A549 (cell line): ENCODE data around the gene SUFU.

ENCODE experiments used
- CHD2 ChIP-seq: fragments of 150-350 bp; IDR thresholded peaks from 2 replicates; pipeline ENCODE4 v1.6.1; 2014; ENCODE audit warnings: low read length; ENCODE audit not compliant: partially characterized antibody
- EP300 ChIP-seq, 2 experiments: fragments of >200 bp; sonication (Bioruptor Twin); formaldehyde crosslinking; IDR thresholded peaks; 2 replicates in 1 of 2; 3 replicates in 1 of 2; pipeline ENCODE4 v1.6.1; 2016 to 2017
- HOXA7 ChIP-seq: fragments of 250-450 bp; sonication (Bioruptor Pico); IDR thresholded peaks from 2 replicates; pipeline ENCODE4 v1.5.0; 2020; ENCODE audit warnings: mild to moderate bottlenecking, moderate library complexity
- JUN ChIP-seq, 2 experiments: fragments of >200 bp; sonication (Bioruptor Twin); formaldehyde crosslinking; IDR thresholded peaks; 2 replicates in 1 of 2; 3 replicates in 1 of 2; pipeline ENCODE4 v1.6.1; 2016 to 2017
- KDM1A ChIP-seq: fragments of 200-600 bp; sonication (generic); IDR thresholded peaks from 2 replicates; pipeline ENCODE4 v1.6.1; 2016; ENCODE audit warnings: low read depth, mild to moderate bottlenecking
- MAZ ChIP-seq: fragments of 150-350 bp; IDR thresholded peaks from 2 replicates; pipeline ENCODE4 v1.6.1; 2014; ENCODE audit warnings: antibody characterized with exemption, low read depth, low read length, borderline replicate concordance
- NFE2L2 ChIP-seq: fragments of 150-350 bp; conservative IDR thresholded peaks from 2 replicates; pipeline ENCODE4 v1.6.1; 2014; ENCODE audit warnings: low read length
- POLR2A ChIP-seq: IDR thresholded peaks from 2 replicates; pipeline ENCODE4 v1.6.1; 2012; ENCODE audit warnings: mild to moderate bottlenecking, low read length
- RAD21 ChIP-seq, 2 experiments: fragments of >200 bp in 1 of 2; sonication (Bioruptor Twin) in 1 of 2; formaldehyde crosslinking in 1 of 2; IDR thresholded peaks in 1 of 2; conservative IDR thresholded peaks in 1 of 2; 2 replicates in 1 of 2; 3 replicates in 1 of 2; pipeline ENCODE4 v1.6.1; 2012 to 2018; ENCODE audit warnings: inconsistent platforms in 1 of 2
- USF2 ChIP-seq: fragments of 450-650 bp; IDR thresholded peaks from 2 replicates; pipeline ENCODE4 v1.6.1; 2014; ENCODE audit warnings: antibody characterized with exemption
- TF ChIP-seq, protein P1 (sequence below): fragments of >200 bp; sonication (Bioruptor Twin); formaldehyde crosslinking; IDR thresholded peaks from 3 replicates; pipeline ENCODE4 v1.5.1; 2016

DNA sequence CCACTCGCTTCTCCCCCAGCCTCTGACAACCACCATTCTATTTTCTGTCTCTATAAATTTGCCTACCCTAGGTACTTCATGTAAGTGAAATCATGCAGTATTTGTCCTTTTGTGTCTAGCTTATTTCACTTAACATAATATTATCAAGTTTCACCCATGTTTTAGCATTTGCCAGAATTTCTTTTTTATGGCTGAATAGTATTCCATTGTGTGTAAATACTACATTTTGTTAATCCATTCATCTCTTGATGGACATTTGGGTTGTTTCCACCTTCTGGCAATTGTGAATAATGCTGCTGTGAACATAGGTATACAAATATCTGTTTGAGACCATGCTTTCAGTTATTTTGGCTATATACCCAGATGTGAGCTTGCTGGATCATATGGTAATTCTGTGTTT lies 83.1 kb downstream of the SUFU start:
- TF ChIP-seq POLR2A = no peak
- no peak for TF ChIP-seq JUN (IDR thresholded peaks at IDR 0.05)
- TF ChIP-seq, protein P1, sequence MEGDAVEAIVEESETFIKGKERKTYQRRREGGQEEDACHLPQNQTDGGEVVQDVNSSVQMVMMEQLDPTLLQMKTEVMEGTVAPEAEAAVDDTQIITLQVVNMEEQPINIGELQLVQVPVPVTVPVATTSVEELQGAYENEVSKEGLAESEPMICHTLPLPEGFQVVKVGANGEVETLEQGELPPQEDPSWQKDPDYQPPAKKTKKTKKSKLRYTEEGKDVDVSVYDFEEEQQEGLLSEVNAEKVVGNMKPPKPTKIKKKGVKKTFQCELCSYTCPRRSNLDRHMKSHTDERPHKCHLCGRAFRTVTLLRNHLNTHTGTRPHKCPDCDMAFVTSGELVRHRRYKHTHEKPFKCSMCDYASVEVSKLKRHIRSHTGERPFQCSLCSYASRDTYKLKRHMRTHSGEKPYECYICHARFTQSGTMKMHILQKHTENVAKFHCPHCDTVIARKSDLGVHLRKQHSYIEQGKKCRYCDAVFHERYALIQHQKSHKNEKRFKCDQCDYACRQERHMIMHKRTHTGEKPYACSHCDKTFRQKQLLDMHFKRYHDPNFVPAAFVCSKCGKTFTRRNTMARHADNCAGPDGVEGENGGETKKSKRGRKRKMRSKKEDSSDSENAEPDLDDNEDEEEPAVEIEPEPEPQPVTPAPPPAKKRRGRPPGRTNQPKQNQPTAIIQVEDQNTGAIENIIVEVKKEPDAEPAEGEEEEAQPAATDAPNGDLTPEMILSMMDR = no peak
- TF ChIP-seq USF2 = no peak
- no peak for TF ChIP-seq MAZ
- TF ChIP-seq EP300 (IDR thresholded peaks at IDR 0.05) = no peak
- no peak for TF ChIP-seq HOXA7 (CRISPR knock-in tag)
- TF ChIP-seq NFE2L2 = no peak
- no peak for TF ChIP-seq RAD21 (conservative IDR thresholded peaks at IDR 0.05 in 1 of 2, IDR thresholded peaks at IDR 0.05 in 1 of 2)
- no peak for TF ChIP-seq KDM1A
- TF ChIP-seq CHD2 = no peak
